ENCODE results near the gene SLC38A9. TPM values are rescaled to one million over a fixed set of nuclear protein-coding genes. Genes with fewer than 3 reads are reported as not detected.

Gene SLC38A9, protein sequence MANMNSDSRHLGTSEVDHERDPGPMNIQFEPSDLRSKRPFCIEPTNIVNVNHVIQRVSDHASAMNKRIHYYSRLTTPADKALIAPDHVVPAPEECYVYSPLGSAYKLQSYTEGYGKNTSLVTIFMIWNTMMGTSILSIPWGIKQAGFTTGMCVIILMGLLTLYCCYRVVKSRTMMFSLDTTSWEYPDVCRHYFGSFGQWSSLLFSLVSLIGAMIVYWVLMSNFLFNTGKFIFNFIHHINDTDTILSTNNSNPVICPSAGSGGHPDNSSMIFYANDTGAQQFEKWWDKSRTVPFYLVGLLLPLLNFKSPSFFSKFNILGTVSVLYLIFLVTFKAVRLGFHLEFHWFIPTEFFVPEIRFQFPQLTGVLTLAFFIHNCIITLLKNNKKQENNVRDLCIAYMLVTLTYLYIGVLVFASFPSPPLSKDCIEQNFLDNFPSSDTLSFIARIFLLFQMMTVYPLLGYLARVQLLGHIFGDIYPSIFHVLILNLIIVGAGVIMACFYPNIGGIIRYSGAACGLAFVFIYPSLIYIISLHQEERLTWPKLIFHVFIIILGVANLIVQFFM
- 22.2 to 38.3 TPM (median 25.4 TPM) in 5 replicates for total RNA-seq (2022; extraction: Qiagen RNA extraction; ENCODE audit: low read depth)

DNA sequence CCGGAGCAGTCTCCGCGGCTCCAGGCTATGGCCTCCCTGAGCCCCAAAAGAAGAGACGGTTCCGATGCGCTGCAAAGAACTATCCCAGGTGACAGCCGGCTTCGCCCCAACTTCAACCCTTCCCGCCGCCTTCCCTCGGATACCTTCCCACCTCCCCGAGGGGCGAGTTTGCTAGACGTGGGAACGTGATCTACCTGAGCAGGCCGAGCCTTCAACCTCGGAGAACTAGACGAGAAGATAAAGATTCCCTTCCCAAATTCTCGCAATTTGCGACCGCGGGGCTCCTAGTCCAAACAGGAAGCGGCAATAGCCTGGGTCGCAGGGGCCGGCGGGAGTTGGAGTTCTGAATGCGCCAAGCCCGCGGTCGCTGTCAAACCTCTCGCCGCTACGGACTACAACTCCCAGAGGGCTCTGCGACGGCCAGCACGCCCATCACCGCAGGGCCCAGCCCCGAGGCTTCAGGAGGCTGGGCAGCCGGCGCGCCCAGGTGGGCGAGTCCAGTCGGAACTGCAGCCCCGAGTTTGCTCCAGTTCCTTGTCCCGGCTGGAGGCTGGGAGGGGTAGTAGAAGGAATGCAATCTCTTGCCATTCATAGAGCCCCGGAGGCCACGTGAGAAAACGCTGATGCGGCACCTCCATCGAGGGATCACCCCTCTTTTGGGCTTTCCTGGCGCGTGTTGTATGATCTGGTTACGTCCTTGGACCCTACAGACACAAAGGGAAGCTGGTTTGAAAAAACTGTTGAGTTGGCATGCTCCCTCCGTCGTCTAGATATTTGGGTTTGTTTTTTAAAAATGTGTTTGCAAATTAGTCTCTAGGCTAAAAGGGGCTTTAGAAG, at the start of gene SLC38A9:
Gene SLC38A9 (minus strand): TSS at position 302 of the 837 bp plus-strand sequence. CDS start 14,366 bp downstream, outside the sequence.

GRCh38 chr5:55737793-55738192, 25.7 kb upstream of the SLC38A9 start, which contains the start of gene DDX4:
Gene DDX4, plus strand, starts transcription at chr5:55738061. Its CDS starts 903 bp downstream, at chr5:55738964.

Other genes with a start within 250 kb of the SLC38A9 start
- 28.6 to 35.1 TPM (median 33.8 TPM) in 5 replicates for gene PLPP1, start 177.4 kb downstream of the SLC38A9 start, total RNA-seq (2022; extraction: Qiagen RNA extraction; ENCODE audit: low read depth)
- gene DDX4, start 25.7 kb upstream of the SLC38A9 start, total RNA-seq (2022; extraction: Qiagen RNA extraction; ENCODE audit: low read depth) = 0.02 TPM in 1 of 5 replicates, not detected in the others
- gene IL31RA, start 139.0 kb upstream of the SLC38A9 start, total RNA-seq (2022; extraction: Qiagen RNA extraction; ENCODE audit: low read depth) = 1.3 to 2.0 TPM (median 1.9 TPM) in 5 replicates

Measured in A549 treated with CpdA at 1 μM for 4 hours (cell line).